Type B pancreatic cell (in vitro differentiated cells): ENCODE data around the gene TRPM3. TPM values are rescaled to one million over a fixed set of nuclear protein-coding genes. Genes with fewer than 3 reads are reported as not detected.

Experiments used
- DNase-seq: peaks from one replicate; pipeline ENCODE4 v3.0.0; 2021; ENCODE audit warnings: mixed read lengths; ENCODE audit not compliant: unreplicated experiment; ENCODE audit errors: extremely low spot score
- H3K27ac Mint-ChIP-seq: 2 replicates; pipeline ENCODE4 v1.8.0; 2021; ENCODE audit warnings: mild to moderate bottlenecking, mixed read lengths
- H3K27me3 Mint-ChIP-seq: 2 replicates; pipeline ENCODE4 v1.8.0; 2021; ENCODE audit warnings: mixed read lengths
- H3K36me3 Mint-ChIP-seq: 2 replicates; pipeline ENCODE4 v1.8.0; 2021; ENCODE audit warnings: mixed read lengths
- H3K4me1 Mint-ChIP-seq: one replicate; pipeline ENCODE4 v1.8.0; 2021; ENCODE audit warnings: mixed read lengths; ENCODE audit not compliant: unreplicated experiment
- H3K4me3 Mint-ChIP-seq: 2 replicates; pipeline ENCODE4 v1.8.0; 2021; ENCODE audit warnings: mild to moderate bottlenecking, mixed read lengths
- H3K9me3 Mint-ChIP-seq: 2 replicates; pipeline ENCODE4 v1.8.0; 2021; ENCODE audit warnings: mixed read lengths
- total RNA-seq: library from RNA; stranded (reverse); gene quantifications from 2 replicates; pipeline ENCODE4 v1.2.1, GENCODE V29; 2021; ENCODE audit warnings: low replicate concordance
- TF ChIP-seq, protein P1 (sequence below): fragments of 200-600 bp; sonication (generic); conservative IDR thresholded peaks from 2 replicates; pipeline ENCODE4 v1.5.0; 2021; ENCODE audit warnings: antibody characterized with exemption, mild to moderate bottlenecking

TRPM3 gene
- total RNA-seq, 1 donor from 2014 or later: 17.0 TPM

DNA sequence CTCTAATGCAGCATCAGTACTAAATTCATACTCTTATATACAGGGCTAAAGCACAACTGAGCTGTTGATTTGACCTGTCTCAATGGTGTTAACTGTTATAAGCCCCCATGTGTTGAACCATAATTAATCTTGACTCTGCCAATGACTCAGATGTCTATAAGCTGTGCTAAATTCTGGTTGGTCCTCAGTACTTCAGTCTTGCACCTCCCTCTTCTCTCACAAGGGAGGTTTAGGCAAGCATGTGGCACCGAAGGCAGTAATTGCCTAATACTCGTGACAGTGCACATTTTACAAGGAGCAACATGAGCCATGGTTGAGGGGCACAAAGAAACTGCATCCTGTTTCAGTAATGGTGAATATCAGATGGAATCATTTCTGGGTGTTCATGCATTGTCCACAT is 255.9 kb downstream of the TRPM3 start:
- no peaks in the 10 kb centered on the region for H3K36me3 Mint-ChIP-seq
- no peak overlapping the region for H3K4me3 Mint-ChIP-seq
- no peak overlapping the region for H3K27ac Mint-ChIP-seq
- H3K27me3 Mint-ChIP-seq: peaks cover 18% of the 10 kb centered on the region
- peaks cover 7% of the 10 kb centered on the region for H3K4me1 Mint-ChIP-seq
- H3K9me3 Mint-ChIP-seq: no peaks in the 10 kb centered on the region
- DNase-seq: no peak
- TF ChIP-seq, protein P1, sequence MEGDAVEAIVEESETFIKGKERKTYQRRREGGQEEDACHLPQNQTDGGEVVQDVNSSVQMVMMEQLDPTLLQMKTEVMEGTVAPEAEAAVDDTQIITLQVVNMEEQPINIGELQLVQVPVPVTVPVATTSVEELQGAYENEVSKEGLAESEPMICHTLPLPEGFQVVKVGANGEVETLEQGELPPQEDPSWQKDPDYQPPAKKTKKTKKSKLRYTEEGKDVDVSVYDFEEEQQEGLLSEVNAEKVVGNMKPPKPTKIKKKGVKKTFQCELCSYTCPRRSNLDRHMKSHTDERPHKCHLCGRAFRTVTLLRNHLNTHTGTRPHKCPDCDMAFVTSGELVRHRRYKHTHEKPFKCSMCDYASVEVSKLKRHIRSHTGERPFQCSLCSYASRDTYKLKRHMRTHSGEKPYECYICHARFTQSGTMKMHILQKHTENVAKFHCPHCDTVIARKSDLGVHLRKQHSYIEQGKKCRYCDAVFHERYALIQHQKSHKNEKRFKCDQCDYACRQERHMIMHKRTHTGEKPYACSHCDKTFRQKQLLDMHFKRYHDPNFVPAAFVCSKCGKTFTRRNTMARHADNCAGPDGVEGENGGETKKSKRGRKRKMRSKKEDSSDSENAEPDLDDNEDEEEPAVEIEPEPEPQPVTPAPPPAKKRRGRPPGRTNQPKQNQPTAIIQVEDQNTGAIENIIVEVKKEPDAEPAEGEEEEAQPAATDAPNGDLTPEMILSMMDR: no peak

- no peak for DNase-seq
- no peak overlapping the region for H3K4me3 Mint-ChIP-seq
- TF ChIP-seq, protein P1: no peak
- no peaks in the 10 kb centered on the region for H3K36me3 Mint-ChIP-seq
- H3K27me3 Mint-ChIP-seq: peaks cover 6% of the 10 kb centered on the region
- no peaks in the 10 kb centered on the region for H3K4me1 Mint-ChIP-seq
- no peak overlapping the region for H3K27ac Mint-ChIP-seq
- no peaks in the 10 kb centered on the region for H3K9me3 Mint-ChIP-seq
These were observed 259.6 kb downstream of the TRPM3 start for GRCh38 chr9:70861797-70862196.

DNA sequence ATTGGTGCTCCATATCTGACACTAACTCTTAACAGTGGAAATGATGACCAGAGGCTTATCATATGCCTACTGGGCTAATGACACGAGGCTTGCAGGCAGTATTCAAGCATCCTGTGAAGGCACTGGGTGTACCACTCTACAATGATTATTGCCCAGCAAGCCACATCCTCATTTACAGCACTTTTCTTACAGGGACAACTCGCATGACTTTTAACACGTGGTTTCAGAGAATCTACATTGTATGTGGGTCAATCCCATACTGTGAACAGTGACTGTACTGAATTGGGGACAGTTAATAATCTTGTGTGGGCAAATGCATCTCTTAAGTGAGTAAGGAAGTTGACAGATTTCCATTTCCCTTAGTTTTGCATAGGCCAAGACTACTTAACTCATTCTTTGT is 260.0 kb downstream of the TRPM3 start:
- Mint-ChIP-seq H3K4me3 (no peak overlapping the region), H3K27ac (no peak overlapping the region), H3K36me3 (no peaks in the 10 kb centered on the region), H3K9me3 (no peaks in the 10 kb centered on the region), H3K27me3 (peaks cover 6% of the 10 kb centered on the region), H3K4me1 (no peaks in the 10 kb centered on the region)
- no peak for DNase-seq
- TF ChIP-seq, protein P1: no peak

- Mint-ChIP-seq H3K4me1 (no peaks in the 10 kb centered on the region), H3K9me3 (no peaks in the 10 kb centered on the region), H3K27ac (no peak overlapping the region), H3K27me3 (peaks cover 6% of the 10 kb centered on the region), H3K4me3 (no peak overlapping the region), H3K36me3 (no peaks in the 10 kb centered on the region)
- TF ChIP-seq, protein P1: no peak
- DNase-seq: no peak
These were observed 261.7 kb downstream of the TRPM3 start for GRCh38 chr9:70859694-70860093.

GRCh38 chr9:70856411-70856810 is 265.0 kb downstream of the TRPM3 start:
- H3K4me1 Mint-ChIP-seq: no peaks in the 10 kb centered on the region
- no peak overlapping the region for H3K4me3 Mint-ChIP-seq
- no peaks in the 10 kb centered on the region for H3K9me3 Mint-ChIP-seq
- TF ChIP-seq, protein P1: no peak
- H3K27me3 Mint-ChIP-seq: peaks cover 6% of the 10 kb centered on the region
- H3K27ac Mint-ChIP-seq: no peak overlapping the region
- no peaks in the 10 kb centered on the region for H3K36me3 Mint-ChIP-seq
- no peak for DNase-seq

DNA sequence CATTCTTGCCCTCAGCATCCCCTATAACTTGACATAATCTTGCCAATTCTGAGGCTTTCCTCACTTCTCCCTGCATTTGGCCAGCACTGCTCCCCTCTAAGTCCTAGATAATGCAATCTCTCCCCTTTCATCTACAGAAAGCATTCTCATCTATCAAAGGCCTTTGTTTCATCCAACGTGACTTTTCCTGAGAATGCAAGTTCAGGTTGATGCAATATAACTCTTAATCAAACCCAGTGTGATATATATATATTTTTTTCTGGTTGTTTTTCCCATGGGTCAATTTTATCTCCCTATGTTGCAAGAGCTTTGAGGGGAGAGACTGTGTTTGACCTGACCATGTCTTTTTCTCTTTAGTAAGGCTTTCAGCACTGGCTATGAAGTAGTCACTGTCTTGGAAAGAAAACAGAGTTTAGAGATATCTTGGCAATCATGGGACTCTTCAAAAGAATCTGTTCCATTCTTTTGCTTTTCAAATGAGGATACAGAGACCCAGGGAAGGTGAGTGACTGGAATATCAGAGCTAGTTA is 268.6 kb downstream of the TRPM3 start:
- DNase-seq: no peak
- Mint-ChIP-seq H3K4me3 (no peak overlapping the region), H3K27ac (no peak overlapping the region), H3K4me1 (no peaks in the 10 kb centered on the region), H3K27me3 (peaks cover 1% of the 10 kb centered on the region), H3K36me3 (no peaks in the 10 kb centered on the region), H3K9me3 (no peaks in the 10 kb centered on the region)
- TF ChIP-seq, protein P1: no peak
